Measurements from ENCODE around the gene PLSCR4.
A peak's percentile ranks its signal among the peaks of the same experiment; 100 is the strongest.

The PLSCR4 gene

GRCh38 chr3:146195030-146195429, 55.9 kb downstream of the PLSCR4 start:
- no peak for DNase-seq (ENCODE audit: low spot score)

DNA sequence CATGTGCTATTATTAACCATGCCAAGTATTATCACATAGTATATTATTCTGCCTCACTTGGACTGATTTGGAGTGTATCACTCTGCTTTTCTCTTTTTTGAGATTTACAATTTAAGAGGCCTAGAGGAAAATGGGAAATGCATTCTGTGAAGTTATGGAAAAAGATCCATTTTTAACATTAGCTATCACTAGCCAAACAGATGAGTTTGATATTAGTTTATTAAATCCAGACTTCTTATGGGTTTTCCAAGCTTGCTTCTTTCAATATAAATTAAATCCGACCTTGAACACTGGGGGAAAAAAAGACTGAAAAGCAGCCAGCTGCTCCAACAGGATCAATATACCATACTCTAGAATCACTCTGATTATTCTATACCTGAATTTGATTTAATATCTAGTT, 59.9 kb downstream of the PLSCR4 start:
- no peak for DNase-seq (ENCODE audit: low spot score)

DNA sequence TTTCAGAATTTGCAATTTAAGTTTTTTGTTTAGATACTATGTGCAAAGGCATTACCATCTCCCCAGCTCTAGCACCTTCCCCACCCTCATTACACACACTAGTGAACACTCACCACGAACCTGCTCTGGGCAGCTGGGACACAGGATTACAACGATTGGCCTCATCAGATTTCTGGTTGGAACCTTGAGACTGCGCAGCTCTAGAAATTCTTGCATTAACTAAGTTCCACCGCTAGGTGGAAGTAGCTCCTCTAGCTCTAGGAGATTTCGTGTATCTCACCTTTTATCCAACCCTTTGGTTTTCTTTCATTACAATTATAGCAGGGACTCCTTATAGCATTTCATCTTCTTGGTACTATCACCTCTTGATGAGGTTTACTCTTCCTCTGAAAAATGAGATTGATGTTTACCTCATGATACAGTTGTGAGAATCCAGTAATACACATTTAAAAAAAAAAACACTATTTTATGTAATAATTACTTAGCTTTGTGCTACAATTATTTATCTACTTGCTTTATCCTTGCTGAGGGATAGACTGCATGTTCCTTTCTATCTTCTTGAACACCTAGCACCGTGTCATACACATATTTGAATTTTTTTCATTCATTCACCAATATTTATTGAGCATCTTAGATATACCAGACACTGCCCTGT, 61.3 kb downstream of the PLSCR4 start:
- DNase-seq (ENCODE audit: low spot score): peak; percentile 68

DNA sequence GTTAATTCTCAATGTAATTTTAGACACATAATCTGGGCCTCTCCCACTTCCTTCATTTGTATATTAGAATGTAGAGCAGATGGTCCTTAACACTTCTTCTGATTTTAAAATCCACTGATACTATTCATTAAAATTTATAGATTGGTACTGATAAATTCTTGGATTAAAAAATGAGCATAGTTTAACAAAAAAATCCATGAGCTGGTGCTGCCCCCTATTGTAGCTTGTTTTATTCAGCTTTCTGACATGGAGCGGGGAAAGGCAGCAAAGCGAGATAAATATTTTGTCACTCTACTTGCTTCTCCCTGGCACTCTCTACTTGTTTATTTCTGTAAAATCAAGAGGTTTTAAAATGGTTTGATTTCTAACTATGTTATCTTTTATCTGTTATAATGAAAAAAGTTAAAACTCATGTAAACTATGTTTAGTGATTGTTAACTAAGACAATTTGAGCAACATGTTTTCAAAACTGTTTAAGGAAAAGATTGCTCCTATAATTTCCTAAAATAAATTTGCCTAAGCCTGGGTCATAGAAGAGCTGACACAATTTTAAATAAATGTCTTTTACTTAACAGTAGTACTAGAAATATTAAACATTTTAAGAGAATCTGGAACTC, 63.5 kb downstream of the PLSCR4 start:
- DNase-seq (ENCODE audit: low spot score): peak; percentile 33

DNA sequence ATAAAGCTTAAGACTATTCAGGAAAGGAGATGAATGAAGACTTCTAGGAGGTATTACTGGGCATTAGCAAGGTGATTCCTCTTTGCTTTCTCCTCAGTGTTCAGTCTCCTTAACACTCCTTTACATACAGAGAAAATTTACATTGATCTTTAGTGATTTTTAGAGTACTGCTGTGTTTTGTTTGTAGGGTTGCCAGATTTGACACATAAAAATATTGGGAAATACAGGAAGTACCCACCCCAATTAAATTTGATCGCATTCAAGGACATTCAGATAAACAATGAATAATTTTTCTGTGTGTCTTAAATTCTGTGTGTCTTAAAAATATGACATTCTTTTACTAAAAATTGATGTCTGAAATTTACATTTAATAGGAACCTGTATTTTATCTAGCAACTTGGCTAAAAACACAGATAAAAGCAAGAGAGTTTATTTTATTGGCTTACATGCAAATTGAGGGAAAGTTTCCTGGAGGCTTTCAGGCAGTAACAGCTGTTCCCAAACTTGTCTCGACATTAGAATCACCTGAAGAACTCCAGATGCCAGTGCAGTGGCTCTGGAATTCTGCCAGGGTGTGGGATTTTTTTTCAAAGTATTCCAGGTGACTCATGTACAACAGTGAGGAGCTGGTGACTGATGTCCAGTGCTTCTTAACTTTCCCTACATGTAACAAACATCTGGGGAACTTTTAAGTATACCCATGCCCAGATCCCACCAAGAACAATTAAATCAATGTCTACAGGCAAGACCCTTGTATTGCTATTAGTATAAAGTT, 66.5 kb downstream of the PLSCR4 start:
- DNase-seq (ENCODE audit: low spot score): no peak

DNA sequence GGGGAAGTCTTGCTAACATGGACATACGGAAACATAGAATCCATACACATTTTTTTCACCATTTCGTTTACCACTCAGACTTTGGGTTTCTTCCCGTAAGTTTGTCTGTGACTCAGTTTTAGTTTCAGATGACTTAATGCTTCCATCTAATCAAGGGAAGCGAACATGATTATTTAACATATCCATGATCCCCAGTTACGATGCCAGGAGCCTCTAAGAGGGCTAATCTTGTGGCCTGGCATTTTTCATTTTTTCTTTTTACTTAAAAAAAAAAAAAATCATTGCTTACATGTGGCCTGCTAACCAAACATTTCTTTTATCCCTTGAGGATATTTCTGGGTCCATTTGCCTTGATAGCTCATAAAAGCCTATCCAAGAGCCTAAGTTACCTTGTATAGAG, 69.7 kb downstream of the PLSCR4 start:
- no peak for DNase-seq (ENCODE audit: low spot score)

GRCh38 chr3:146180376-146180775, 70.5 kb downstream of the PLSCR4 start:
- no peak for DNase-seq (ENCODE audit: low spot score)

GRCh38 chr3:146178006-146178689, 72.8 kb downstream of the PLSCR4 start:
- DNase-seq (ENCODE audit: low spot score): no peak

DNA sequence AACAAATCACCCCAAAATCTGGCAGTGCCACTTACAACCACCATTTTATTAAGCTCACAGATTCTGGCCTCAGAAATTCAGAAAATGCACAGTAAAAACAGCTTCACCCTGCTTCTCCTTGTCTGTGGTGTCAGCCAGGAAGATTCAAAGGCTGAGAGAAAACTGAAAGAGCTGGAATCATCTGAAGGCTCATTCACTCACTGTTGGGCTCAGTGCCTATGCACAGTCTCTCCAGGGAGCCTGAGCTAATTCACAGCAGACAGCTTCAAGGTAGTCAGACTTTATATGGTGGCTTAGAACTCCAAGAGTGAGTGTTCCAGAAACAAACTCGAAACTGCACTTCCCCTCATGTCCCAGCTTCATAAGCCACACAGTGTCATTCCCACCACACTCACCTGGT, 73.4 kb downstream of the PLSCR4 start:
- peak; percentile 22 for DNase-seq (ENCODE audit: low spot score)

- no peak for DNase-seq (ENCODE audit: low spot score)
Measured at GRCh38 chr3:146177072-146177471, 73.8 kb downstream of the PLSCR4 start.

GRCh38 chr3:146172586-146172985, 78.3 kb downstream of the PLSCR4 start:
- DNase-seq (ENCODE audit: low spot score): no peak

GRCh38 chr3:146170591-146170990, 80.3 kb downstream of the PLSCR4 start:
- no peak for DNase-seq (ENCODE audit: low spot score)

GRCh38 chr3:146169891-146170290, 81.0 kb downstream of the PLSCR4 start:
- no peak for DNase-seq (ENCODE audit: low spot score)

DNA sequence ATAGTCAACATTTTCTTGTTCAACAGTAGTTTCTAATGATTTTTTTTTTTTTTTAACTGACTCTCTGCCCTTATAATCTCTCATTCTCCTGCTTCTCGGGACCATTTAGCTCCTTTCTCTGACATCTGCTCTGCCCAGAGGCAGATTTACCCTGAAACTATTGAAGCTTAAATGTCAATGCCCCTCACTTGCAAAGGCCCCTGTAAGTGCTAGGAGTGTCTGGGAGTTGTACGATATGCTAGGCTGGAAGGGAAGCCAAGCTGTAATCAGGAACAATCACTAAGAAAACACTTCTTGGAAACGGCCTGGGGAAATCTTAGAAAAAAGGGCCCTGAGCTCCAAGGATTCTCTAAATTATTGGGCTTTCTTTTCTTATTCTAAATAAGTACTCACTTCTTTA, 84.1 kb downstream of the PLSCR4 start:
- DNase-seq (ENCODE audit: low spot score): no peak

DNA sequence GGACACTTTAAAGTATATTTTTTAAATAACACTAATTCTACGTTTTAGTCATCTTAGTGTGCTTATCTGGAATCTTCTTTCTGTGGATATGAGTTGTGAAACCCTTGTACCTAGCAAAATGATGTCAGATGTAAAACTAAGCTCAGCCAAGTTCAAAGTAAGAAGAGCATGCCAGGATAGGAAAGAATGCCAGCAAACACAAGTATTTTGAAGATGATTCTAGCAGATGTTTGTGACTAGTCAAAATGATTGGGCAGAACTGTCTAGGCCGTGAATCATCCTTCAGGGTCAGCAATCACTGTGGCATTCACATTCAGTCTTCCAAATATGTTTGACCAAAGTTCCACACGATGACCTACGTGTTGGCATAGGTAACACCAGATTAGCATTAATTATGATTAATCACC, 84.5 kb downstream of the PLSCR4 start:
- peak; percentile 60 for DNase-seq (ENCODE audit: low spot score)

DNA sequence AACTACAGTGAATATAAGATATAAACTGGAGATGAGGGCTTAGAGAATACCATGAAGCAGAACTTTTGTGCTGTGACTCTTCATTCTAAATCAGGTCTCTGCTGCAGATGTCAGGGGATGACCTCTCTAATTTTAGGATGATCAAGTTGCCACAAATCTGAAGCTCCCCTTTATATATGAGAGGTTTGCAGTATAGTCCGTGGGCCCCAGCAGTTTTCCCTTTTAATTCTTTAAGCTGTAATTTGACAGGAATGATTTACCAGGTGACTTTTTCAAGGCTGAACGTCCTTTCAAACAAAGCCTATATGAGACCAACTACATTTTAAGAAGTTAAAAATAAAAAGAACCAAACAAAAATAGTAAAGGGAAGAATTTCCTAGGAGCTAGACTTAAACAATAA, 85.0 kb downstream of the PLSCR4 start:
- DNase-seq (ENCODE audit: low spot score): no peak

DNA sequence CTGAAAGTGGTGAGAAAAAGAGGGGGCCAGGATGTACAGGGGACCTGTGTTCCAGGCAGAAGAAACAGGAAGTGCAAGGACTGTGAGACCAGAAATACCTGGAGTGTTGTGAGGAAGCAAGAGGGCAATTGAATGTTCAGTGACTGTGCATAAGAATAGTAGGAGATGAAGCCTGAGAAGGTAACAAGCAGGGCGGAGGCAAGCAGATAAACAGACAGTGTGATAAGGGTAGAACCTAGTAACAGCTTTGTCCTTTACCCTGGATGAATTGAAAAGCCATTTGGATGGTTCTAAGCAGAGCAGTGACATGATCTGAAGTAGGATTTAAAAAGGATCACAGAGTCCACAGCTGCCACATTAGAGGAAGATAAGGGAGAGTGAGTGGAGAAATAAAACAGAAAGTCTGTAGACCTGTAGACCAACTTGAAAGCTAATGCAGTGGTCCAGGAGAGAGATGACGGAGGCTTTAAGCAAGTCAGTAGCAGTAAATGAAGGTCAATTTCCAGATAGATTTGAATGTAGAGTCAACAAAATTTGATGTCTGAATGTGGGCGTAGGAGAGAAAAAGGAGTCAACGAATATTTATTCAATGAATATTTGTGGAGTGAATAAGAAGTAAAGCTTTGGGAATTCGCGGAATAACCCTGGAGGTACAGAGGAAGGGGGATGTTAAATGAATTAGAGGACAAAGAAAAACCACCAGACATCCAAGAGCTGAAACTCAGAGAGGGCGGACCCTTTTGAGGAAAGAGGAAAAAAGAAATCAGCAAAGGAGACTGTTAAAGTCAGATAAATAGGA, 85.7 kb downstream of the PLSCR4 start:
- DNase-seq (ENCODE audit: low spot score): no peak

- DNase-seq (ENCODE audit: low spot score): no peak
Measured at GRCh38 chr3:146164506-146164905, 86.4 kb downstream of the PLSCR4 start.

- DNase-seq (ENCODE audit: low spot score): no peak
Measured at GRCh38 chr3:146164071-146164470, 86.8 kb downstream of the PLSCR4 start.

DNA sequence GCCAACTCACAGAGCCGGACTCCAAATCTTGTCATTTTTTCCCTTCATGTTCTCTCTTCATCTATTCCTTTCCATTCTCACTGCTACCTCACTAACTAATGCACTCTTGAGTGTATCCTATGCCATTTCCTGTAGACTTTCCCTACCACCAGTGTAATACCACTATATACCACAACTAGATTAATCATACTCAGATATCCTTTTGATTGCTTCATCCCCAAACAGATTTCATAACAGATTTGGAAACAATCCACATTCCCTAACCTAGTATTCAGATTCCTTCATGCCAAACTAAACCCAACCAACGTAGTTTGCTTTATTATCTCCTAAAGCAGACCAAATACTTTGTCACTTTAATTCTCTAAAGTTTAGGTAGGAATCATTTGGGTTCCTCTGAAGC, 87.3 kb downstream of the PLSCR4 start:
- peak; percentile 57 for DNase-seq (ENCODE audit: low spot score)

- DNase-seq (ENCODE audit: low spot score): no peak
Measured at GRCh38 chr3:146162561-146162960, 88.3 kb downstream of the PLSCR4 start.

GRCh38 chr3:146161663-146162002, 89.3 kb downstream of the PLSCR4 start:
- DNase-seq (ENCODE audit: low spot score): peak; percentile 31

Data from AG20443 (cell line).